ENCODE results near the gene SNX24.

- TF ChIP-seq, protein P1, sequence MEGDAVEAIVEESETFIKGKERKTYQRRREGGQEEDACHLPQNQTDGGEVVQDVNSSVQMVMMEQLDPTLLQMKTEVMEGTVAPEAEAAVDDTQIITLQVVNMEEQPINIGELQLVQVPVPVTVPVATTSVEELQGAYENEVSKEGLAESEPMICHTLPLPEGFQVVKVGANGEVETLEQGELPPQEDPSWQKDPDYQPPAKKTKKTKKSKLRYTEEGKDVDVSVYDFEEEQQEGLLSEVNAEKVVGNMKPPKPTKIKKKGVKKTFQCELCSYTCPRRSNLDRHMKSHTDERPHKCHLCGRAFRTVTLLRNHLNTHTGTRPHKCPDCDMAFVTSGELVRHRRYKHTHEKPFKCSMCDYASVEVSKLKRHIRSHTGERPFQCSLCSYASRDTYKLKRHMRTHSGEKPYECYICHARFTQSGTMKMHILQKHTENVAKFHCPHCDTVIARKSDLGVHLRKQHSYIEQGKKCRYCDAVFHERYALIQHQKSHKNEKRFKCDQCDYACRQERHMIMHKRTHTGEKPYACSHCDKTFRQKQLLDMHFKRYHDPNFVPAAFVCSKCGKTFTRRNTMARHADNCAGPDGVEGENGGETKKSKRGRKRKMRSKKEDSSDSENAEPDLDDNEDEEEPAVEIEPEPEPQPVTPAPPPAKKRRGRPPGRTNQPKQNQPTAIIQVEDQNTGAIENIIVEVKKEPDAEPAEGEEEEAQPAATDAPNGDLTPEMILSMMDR (IDR thresholded peaks at IDR 0.05), result no peak
- no peak for TF ChIP-seq EP300 (IDR thresholded peaks at IDR 0.05; ENCODE audit: low read depth)
- TF ChIP-seq POLR2AphosphoS5 (IDR thresholded peaks at IDR 0.05), result no peak
- no peak for TF ChIP-seq POLR2A (IDR thresholded peaks at IDR 0.05)
Observed at GRCh38 chr5:122985006-122985700, 139.7 kb downstream of the SNX24 start.
